DMS 273 (cell line): ENCODE data around the gene PTGER3.
"Not testable (repeated sequence)": the region's sequence is repeated elsewhere in the genome, so short reads cannot be mapped to it uniquely, and the experiment has no call there.

ENCODE experiments used
- DNase-seq: peaks from one replicate; lab custom pipeline; 2025; ENCODE audit not compliant: unreplicated experiment; lab: John Stamatoyannopoulos, UW

Gene PTGER3

DNA sequence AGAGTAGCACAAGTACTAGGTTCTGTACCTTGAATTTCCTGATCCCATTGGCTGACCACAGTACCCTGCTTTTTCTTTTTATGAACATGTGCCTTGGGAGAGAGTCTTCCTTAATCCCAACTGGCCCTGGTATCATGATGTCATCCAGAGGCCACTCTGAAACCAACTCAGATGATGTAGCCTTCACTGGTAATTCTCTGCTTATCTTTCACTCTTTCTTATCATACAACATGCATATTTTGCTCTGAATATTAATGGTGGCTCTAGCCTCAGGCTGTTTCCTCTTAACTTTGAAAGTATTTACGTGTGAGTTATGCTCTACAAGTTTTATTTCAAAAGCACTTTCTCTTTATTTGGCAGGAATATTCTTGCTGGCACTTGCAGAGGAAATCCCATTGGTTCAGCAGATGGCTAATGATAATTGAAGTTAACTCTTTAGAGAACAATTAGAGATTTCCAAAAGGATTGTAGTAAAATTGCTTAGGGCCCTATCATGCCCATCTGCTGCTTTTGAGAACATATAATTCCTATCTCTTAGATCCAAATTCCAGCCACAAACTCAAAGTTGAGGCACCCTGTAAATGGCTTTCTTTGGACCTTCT is 86.1 kb downstream of the PTGER3 start:
- DNase-seq: no peak

DNA sequence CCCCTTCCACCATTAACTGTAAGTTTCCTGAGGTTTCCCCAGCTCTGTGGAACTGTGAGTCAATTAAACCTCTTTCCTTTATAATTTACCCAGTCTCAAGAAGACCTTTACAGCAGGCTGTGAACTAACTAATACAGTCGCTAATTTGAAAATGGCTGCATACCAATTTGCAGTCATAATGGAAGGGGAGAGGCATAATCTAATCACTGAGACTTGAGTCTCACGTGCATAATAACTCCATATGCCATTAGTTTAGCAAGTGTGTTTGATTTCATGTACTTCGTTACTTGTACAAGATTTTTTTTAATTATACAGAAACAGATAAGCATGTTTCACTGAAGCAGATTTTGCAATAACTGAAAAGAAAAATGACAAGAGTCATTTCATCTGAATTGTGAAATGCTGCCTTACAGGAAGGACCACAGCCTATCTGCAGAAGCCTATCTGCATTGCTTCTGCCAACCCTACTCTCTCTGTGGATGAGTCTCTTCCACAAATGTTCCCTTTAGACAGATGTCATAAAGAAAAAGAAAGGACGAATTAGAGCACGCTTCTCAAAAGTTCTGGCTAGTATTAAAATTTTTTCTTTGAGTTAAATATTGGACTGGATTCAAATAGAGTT is 99.1 kb downstream of the PTGER3 start:
- DNase-seq: no peak

DNA sequence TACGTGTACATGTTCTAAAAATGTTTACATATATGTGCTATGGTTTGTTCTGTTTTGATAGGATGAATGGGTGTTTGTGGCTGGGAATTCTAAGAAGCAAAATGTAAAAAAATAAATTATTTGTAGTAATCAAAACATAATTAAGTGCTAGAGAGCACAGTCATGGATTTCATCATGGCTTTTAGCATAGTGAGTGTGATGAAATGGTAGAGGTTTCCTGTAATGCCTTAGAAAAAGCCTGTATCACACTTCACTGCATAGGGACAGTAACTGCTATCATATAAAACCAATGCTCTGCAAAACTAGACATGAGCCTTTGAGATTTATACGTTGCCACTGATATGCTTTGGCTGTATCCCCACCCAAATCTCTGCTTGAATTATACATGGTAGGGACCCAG is 99.8 kb downstream of the PTGER3 start:
- no peak for DNase-seq

DNA sequence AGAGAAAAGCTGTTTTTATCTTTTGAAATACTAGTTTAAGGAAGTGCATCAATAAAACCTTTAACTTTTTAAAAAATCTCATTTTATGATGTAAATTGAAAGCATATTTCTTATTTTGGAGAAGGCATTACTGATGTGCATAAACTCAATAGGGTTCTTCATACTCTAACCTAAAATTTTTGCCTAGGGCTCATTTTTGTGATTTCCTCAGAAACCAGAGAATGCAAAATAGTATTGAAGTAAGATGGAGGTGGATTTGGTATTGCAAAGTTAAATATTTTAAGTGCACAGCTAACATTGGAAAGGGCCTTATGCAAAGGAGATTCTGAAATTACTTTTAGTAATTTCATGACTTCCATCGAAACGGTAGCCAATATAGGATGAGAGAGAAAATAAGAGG is 101.9 kb downstream of the PTGER3 start:
- no peak for DNase-seq

GRCh38 chr1:70945251-70945650 is 102.4 kb downstream of the PTGER3 start:
- DNase-seq: no peak

GRCh38 chr1:70941563-70941962 is 106.1 kb downstream of the PTGER3 start:
- no peak for DNase-seq

- not testable (repeated sequence) for DNase-seq
These were observed 107.2 kb downstream of the PTGER3 start for GRCh38 chr1:70940398-70940797.

- no peak for DNase-seq
These were observed 113.2 kb downstream of the PTGER3 start for GRCh38 chr1:70934194-70934961.

- DNase-seq: no peak
These were observed 117.6 kb downstream of the PTGER3 start for GRCh38 chr1:70930062-70930461.

DNA sequence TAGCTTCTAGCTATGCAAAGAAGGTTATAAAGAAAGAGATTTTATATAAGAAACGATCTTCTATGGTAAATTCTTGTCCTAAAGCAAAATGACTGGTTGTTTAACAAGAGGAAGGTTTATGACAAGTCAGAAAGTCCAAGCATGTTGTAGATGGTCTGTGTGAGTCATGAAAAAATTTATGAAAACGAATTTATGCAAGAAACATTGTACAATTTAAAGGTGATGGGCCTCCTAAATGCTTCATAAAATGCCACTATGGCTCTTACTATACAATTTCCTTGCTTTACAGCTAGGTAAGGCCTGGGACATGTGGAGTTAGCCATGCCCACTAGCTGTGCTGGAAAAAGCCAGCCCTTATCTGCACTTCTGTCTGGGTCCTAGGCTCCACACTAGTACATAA is 125.4 kb downstream of the PTGER3 start:
- no peak for DNase-seq
